CD4-positive, alpha-beta T cell treated with Interleukin-17A for 1 hour (primary cell): ENCODE data around the gene CDKAL1.
"Not testable (repeated sequence)": the region's sequence is repeated elsewhere in the genome, so short reads cannot be mapped to it uniquely, and the experiment has no call there.

Experiments used
- DNase-seq: peaks from one replicate; pipeline ENCODE4 v3.0.0-alpha.2; 2020

Gene CDKAL1

DNA sequence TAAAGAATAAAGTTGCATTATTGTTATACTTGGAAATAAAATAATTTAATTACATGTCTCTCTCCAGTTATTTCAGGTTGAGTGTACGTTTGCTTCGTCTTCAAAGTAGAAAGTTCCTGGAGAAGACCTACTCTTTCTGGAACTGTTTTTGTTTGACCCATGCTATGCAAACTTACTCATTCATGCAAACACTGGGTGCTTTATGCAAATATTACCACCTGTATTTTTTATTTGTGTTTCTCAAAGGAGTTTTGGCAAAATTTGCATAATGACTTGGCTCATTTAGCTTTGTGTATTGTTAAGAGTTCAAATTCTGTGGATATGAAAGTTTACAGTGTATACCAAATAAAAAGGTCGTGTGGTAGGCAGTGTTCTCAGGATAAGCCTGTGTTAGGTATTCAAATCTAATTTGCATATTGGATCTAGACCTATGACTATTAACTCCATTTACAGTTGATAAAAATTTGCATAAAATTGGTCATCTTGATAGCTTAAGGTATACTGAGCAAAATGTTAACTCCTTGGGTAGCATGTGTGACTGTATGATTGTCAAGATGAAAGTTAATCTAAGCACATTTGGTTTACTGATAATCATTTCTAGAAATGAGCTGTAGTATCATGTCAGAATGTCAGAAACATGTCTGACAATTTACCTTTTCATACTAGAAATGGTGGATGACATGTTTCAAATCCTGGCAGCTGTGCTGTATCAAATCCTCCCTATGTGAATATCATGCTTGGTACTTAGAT lies 65.2 kb downstream of the CDKAL1 start:
- no peak for DNase-seq

DNA sequence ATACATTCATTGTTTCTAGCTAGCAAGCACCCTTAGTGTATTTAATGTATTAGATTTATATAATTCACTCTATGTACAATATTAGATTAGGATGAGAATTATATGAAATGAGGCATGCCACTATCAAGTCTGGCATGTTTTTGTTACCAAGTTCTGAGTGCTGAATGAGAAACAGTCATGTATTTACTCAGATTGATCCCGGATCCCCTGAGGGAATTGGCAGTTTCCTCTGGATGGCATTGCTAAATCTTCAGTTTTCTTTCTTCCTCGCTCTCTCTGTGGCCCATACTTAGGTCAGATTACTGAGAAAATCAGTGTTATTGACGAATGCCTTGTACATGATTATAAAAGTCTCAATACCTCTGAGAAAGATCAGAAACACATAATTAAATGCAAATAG lies 66.6 kb downstream of the CDKAL1 start:
- DNase-seq: no peak

DNA sequence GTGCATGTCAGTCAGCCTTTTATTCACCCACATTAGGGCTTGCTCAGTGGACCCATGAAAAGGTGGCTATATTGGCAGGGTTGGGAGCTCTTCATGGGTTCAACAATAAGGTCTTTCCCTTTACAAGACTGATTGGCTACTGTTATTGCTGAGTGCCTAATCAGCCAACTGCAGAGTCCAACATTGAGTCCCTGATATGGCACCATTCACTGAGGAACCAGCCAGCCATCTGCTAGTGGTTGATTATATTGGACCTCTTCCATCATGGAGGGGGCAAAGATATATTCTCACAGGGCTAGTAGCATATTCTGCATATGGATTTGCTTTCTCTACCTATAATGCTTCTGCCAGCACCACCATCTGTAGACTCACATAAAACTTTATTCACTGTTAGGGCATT lies 69.9 kb downstream of the CDKAL1 start:
- no peak for DNase-seq

DNA sequence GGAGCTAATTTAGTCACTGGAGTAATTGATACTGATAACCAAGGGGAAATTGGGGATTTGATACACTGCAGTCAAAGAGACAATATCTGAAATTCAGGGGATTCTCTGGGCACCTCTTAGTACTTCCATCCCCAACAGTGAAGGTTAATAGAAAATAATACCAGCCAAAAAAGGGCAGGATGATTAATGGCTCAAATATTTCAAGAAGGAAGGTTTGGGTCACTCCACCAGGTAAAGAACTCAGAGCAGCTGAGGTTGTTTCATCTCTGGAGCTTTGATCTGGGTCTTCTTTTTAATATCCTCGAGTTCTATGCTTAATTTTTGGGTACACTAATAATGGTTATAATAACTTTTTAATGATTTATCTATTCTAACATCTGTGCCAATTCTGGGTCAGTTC lies 70.8 kb downstream of the CDKAL1 start:
- no peak for DNase-seq

DNA sequence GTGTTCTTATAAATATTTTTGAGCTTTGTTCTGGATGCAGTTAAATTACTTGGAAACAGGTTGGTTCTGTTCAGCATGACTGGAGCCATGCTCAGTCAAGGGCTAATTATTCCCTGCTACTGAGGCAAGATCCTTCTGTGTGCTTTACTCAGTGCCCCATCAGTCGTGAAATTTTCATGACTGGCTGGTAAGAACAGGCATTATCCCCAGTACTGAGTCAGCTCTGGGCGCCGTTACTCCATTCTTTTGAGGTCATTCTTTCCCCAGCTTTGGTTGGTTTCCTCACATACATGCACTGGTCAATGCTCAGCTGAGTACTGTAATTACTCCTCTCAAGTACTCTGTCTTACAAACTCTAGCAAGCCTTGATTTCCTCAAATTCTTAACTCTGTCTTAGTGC lies 71.3 kb downstream of the CDKAL1 start:
- no peak for DNase-seq

DNA sequence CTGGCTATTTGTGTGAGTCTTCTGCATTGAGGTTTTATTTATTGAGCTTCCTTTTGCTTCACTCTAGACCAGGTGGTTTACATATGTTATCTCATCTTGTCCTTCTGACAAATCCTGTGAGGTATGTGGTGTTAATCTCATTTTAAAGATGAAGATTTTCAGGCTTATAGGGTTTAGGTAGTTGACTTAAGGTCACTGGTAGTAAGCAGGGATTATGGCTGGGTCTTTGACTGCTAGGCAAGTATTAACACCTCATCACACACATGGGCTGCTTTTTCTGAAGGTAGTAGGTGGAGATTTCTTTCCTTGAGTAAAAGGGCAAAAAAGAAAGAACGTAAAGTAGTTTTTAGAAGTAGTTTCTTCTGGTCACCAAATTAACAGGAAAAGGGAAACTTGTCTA lies 72.6 kb downstream of the CDKAL1 start:
- no peak for DNase-seq

DNA sequence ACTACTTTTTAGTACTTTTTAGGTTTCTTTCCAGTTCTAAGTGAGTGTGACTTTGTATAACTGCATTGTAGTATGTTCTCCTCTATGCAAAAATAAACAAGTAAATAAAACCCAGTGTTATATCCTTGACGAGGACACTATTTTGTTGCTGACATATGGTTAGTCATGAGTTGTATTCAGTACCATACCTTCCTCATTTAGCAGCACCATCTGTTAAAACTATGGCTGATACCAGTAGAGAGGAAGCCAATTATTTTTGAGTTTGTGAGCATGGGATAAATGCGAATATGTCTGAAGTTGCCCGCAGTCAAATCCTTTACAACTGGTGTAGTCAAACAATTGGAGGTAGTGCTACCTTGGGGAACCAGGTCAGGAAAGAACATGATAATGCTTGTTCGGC lies 74.1 kb downstream of the CDKAL1 start:
- DNase-seq: no peak

DNA sequence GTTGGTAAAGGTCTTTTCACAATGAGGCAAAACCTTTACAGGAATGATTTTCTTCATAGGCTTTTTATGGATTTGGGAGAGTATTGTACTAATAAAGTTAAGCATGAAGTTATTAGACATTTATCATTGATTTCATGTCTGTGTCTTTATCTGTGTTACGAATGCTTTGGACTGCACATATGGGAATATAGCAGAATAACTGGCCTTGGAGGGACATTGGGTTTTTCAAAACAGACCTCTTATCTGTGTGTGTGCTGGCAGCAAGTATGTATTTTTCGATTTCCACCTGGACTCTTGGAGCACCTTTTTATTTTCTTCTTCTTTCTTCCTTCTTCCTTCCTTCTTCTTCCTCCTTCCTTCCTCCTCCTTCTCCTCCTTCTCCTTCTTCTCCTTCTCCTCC lies 74.6 kb downstream of the CDKAL1 start:
- no peak for DNase-seq

DNA sequence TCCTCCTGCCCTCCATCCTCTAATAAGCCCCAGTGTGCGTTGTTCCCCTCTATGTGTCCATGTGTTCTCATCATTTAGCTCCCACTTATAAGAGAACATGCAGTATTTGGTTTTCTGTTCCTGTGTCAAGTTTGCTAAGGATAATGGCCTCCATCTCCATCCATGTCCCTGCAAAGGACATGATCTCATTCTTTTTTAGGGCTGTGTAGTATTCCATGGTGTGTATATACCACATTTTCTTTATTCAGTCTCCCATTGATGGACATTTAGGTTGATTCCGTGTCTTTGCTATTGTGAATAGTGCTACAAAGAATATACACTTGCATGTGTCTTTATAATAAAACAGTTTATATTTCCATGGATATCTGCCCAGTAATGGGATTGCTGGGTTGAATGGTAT lies 75.7 kb downstream of the CDKAL1 start:
- DNase-seq: not testable (repeated sequence)

DNA sequence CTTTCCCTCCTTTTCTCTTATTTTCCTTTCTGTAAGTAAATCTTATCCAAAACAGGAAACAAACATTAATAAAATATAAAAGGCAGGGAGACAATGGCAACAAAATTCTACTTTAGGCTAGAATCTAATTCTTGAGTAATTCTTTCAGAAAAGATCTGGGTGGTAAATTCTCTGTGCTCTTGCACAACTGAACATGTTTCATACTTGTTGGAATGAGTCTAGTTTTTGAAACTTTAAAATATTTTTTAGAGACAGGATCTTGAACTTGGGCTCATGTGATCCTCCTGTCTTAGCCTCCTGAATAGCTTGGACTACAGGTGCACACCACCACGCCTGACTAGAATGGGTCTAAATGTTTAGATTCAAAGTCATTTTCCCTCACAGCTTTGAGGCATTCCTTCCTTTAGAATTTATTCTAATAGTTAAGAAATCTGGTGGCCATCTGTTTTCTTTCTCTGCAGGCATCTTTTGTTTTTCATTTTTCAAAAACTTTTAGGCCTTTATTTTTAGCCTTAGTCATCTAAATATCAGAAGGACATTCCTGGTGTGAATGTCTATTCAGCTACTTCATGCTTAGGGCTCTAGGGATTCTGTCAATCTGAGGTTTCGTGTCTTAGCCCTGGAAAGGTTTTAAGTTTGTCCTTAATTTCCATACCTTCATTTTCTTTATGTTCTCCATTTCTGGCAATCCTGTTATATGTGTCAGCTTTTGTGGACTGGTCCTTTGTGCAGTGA lies 76.5 kb downstream of the CDKAL1 start:
- DNase-seq: no peak

DNA sequence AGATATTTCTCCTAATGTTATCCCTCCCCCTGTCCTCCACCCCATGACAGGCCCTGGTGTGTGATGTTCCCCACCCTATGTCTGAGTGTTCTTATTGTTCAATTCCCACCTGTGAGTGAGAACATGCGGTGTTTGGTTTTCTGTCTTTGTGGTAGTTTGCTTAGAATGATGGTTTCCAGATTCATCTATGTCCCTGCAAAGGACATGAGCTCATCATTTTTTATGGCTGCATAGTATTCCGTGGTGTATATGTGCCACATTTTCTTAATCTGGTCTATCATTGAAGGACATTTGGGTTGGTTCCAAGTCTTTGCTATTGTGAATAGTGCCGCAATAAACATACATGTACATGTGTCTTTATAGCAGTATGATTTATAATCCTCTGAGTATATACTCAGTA lies 83.3 kb downstream of the CDKAL1 start:
- not testable (repeated sequence) for DNase-seq

DNA sequence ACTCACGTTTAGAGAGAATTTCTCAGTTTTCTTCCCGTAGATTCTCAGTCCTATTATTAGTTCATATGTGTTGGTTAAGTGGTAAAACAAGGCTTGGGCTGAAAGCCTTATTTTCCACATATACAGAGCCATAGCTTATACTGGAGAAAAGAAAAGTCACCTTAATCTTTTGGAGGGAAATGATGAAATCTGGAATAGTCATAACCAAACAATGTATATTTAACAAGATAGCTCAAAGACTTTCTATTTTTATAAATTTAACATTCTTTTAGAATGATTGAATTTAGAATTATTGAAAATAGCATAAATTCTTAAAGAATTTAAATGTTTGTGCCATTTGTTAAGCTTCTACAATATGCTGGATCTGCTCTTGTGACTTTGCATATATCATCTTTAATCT lies 85.8 kb downstream of the CDKAL1 start:
- DNase-seq: no peak

DNA sequence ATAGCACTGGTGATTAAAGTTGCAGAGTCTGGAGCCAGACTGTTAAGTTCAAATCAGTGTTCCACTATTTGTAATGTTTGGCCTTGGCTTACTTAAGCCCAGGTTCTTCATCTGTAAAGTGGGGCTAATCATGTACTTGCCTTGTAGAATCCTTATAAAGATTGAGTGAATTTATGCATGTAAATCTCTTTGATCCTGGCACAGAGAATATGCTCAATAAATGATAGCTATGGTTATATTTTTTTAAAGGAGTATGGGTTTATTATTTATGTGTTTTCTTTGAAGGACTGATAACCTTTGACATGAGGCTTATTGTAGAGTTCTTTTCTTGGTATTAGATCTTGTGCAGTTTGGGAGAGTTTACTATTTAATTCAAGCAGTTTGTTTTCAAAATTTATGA lies 89.5 kb downstream of the CDKAL1 start:
- no peak for DNase-seq

DNA sequence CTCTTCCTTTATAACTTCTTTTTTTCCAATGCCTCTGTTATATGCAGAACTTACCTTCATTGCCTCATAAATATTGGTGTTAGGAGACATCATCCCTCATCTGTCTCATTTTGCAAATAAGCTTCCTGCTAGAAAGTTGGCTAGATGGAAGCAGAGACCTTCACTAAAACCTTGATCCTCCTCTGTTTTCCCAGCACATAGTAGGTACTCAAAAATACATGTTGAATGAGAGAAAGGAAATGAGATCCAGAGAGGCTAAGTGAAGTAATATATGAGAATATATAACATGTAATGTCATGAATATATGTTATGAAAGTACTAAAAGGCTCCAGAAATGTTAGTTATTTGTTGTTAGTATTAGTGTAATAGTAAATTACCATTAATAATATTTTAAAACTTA lies 91.9 kb downstream of the CDKAL1 start:
- no peak for DNase-seq

DNA sequence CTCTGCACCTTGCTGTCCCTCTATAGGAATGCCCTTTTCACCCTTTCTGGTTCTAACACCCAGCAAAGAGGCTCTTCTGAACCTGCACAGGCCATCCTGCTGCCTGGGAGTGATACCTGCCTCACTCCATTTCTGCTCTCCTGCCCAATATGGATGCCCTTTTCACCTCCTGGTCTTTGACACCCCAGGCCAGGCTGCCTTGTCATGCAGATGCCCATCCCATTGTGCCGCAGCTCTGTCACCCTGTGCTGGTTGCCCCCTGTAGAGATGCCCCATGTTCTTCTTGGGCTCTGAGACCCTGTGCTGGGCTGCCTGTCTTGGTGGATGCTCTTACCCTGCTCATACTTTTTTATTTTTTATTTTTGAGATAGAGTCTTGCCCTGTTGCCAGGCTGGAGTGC lies 95.3 kb downstream of the CDKAL1 start:
- DNase-seq: no peak

DNA sequence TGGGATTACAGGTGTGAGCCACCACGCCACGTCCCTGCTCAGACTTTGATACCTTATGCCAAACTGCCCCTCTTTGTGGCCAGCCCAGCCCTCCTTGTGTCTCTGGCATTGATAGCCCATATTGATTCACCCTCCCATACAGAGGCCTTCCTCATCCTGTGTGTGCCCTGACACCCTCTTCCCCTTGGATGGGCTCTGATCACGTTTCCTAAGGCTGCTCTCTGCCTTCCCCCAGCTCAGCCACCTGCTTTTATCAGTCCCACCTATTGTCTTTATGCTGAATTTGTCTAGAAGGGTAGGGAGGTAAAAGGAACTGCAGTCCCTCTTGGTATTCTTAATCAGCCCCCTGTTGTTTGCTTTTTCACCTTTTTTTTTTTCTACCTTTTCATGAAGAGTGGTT lies 95.9 kb downstream of the CDKAL1 start:
- DNase-seq: no peak

DNA sequence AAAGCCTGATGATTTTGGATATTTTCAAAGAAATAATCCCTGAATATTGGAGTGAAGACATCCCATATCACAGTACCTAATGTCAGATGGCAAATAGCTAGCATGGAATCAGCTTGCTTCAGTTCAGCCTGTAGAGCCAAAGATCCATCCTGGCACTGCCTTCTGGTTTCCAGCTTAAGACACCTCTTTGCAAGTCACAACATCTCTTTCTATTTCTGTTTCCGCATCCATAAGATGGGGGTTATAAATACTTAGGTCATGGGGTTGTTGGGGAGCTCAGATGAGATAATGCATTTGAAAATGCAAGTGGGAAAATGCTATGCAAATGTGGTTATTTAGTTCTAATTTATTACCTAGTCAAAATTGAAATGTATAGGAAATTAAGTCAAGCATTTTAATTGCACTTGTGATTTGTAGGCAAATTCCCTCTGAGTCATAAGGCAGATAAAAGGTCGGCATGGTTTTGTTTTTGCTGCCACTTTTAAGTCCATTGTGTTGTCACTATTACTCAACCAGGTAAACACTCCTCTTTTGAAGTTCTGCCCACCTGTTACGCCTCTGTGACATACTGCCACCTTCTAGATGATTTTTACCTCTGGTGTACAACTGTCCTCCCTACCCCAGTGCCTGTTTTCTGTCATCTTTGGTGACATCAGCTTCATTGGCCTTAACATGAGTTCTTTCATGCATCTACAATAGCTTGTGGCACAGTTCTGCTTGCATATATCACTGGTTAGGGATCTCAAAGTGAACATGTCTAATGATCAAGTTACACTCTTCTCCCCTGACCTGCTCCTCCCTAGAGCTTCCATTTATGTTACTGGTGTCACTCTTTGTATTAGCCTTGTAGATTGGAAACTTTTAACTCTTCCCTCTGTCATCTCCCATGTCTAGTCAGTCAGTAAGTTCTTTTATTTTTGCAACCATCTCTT lies 96.6 kb downstream of the CDKAL1 start:
- DNase-seq: no peak

DNA sequence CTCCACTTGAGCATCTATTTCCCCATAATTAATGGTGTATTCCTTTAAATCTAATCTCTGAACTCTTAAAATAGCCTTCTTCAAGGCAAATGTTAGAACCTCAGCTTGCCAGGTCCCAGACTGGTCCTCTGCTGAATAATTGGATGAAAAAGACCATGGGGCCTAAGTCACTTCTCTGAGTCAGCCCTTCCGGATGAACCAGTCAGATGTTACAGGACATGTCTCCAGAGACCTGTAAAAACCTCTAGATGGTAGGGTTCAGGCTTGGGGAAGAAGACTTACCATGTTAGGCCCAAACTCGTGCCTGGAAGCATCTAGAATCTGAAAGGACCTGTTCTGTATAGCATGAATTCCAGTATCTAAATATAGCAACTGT lies 97.3 kb downstream of the CDKAL1 start:
- DNase-seq: no peak

DNA sequence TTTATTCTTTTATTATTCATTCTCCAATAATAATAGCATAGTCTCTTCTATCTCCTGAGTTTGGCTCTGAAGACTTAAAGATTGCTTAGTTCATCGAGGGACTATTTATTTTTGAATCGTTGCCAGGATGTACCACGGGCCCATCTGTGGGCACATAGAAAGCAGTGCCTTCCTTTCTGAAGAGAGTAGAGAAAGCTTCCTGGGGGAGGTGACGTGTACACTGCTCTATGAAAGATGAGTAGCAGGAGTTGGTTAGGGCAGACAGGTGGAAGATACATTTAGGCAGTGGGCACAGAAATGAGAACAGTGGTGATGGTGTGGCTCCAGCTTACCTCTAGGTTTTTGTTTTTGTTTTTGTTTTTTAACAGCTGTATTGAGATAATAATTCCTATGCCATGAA lies 98.4 kb downstream of the CDKAL1 start:
- no peak for DNase-seq

DNA sequence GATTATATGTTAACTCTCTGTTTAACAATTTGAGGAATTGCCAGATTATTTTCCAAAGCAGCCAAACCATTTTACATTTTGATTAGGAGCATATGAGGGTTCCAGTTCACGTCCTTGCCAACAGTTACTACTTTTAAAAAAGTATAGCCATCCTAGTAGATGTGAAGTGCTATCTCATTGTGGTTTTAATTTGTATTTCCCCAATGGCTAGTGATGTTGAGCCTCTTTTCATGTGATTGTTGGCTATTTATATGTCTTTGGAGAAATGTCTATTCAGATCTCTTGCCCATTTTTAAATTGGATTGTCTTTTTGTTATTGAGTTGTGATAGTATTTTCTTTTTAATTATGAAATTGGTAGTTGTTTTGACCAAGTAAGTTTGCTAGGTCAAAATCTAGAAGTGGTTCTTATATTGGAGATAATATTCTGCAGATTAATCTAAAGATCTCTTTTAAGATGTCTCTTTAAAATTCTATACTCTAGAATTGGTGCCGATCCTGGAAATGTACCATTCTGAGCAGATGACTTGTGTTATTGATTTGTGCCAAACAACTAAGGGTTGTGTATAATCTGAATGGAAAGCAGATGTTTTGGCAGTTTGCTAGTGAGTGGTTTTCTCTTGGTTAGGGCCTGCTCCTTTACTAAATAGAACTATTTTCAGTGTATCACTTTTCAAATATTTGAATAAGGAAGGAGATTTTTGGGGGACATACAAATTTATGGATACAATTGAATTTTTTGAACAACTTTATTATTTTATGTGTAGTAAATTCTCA lies 99.5 kb downstream of the CDKAL1 start:
- no peak for DNase-seq

DNA sequence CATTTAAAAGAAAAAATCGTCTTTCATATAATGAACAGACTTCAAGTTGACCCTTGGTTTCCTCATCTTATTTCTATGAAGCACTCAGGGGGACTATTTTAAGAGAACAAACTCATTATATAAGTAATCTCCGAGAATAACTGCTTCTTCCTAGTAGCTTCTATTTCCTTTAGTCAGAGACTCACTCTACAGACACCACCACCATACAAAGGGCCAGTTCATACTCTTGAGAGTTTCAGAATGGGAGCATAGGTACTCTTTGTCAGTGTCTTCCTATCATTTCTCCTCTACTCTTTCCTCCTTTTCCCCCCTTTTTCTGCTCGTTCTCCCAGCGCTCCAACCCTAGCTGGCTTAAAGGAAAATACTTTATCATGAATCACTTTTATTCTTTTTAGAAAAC lies 104.9 kb downstream of the CDKAL1 start:
- DNase-seq: no peak

DNA sequence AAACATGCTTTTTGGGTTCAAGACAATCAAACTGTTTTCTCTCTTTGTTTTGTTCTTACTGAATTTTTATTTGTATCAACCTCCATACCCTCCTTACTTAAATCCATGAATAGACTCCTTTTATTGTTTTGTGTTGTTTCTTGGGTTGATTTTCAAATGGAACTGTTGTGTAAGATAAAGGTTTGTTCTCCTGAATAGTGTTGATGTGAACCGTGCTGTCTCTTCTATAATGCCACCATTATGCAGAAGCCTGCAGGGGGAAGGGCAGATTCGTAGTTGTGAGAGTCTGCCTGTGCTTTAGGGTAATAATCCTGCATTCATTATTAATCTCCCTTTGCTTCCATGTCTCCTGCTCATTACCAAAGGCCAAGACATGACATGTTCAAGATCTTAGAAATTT lies 105.9 kb downstream of the CDKAL1 start:
- no peak for DNase-seq

DNA sequence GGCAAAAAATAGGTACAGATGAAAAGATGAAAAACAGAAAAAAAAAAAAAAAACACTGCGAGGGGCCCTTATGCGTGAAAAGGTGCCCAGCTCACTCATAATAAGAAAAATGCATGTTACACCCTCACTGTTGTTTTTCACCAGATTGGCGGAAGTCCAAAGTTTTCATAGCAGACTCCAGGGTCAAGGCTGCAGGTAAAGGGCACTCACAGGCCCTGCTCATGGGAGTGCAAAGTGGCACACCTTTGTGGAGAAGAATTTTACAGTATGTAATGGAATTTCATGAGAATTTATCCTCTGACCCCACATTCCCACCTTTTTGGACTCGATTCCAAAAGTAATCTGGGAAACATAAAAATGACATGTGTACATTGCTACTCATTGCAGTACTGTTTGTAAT lies 108.2 kb downstream of the CDKAL1 start:
- DNase-seq: no peak
